Endothelial cell of umbilical vein (primary cell): Measurements from ENCODE around the gene HSFX2. TPM values are rescaled to one million over a fixed set of nuclear protein-coding genes. Genes with fewer than 3 reads are reported as not detected.
"Not testable (repeated sequence)": the region's sequence is repeated elsewhere in the genome, so short reads cannot be mapped to it uniquely, and the experiment has no call there.

Experiments
- Bru-seq: library from RNA; stranded (reverse); fragments of 400-500 nt; gene quantifications from one replicate; lab custom pipeline; 2021; lab: Mats Ljungman, UMichigan
- BruChase-seq, 2 experiments: library from RNA; stranded (reverse); fragments of 400-500 nt; gene quantifications; one replicate each; lab custom pipeline; 2021; lab: Mats Ljungman, UMichigan
- BruUV-seq: library from RNA; stranded (reverse); fragments of 400-500 nt; replicated peaks from 2 replicates; lab custom pipeline; 2021; lab: Mats Ljungman, UMichigan
- CTCF ChIA-PET: fragments of 300-600, 350-600 bp; sonication (Branson Sonifier 250); formaldehyde crosslinking; loops from one replicate; lab custom pipeline; 2021; ENCODE audit warnings: antibody characterized with exemption, inconsistent platforms; lab: Charles Lee
- POLR2A ChIA-PET: fragments of 300-600, 350-600 bp; sonication (Branson Sonifier 250); formaldehyde crosslinking; loops from one replicate; lab custom pipeline; 2021; ENCODE audit warnings: antibody characterized with exemption, inconsistent platforms; lab: Charles Lee
- DNase-seq: peaks from one replicate; pipeline ENCODE4 v3.0.0-alpha.2; 2011; ENCODE audit warnings: low read depth, low spot score
- FAIRE-seq: peaks from 2 replicates; lab custom pipeline; 2011; peaks lifted over from hg19 to GRCh38; lab: Jason Lieb, UNC
- H2AFZ ChIP-seq: 2 replicates; pipeline ENCODE4 v1.6.0; 2012; ENCODE audit warnings: low read depth, low read length, control low read depth, inconsistent platforms
- H3K27ac ChIP-seq: 2 replicates; pipeline ENCODE4 v1.5.1; 2011; ENCODE audit warnings: low read depth, mild to moderate bottlenecking, control low read depth, low read length, moderate library complexity; ENCODE audit not compliant: insufficient read depth
- H3K27me3 ChIP-seq, 2 experiments: 2 replicates each; pipeline versions ENCODE4 v1.6.0 to v1.6.1; 2011; ENCODE audit warnings: low read length in 2 of 2, mixed read lengths in 1 of 2; ENCODE audit not compliant: control insufficient read depth in 2 of 2, insufficient read depth in 2 of 2
- H3K36me3 ChIP-seq, 2 experiments: 2 replicates in 1 of 2; 3 replicates in 1 of 2; pipeline ENCODE4 v1.5.1; 2011; ENCODE audit warnings: low read length in 2 of 2, mild to moderate bottlenecking in 1 of 2, moderate library complexity in 1 of 2; ENCODE audit not compliant: control insufficient read depth in 2 of 2, insufficient read depth in 2 of 2; ENCODE audit errors: extremely low read depth in 1 of 2
- H3K4me1 ChIP-seq: 3 replicates; pipeline ENCODE4 v1.5.1; 2011; ENCODE audit warnings: mild to moderate bottlenecking, low read length; ENCODE audit not compliant: control insufficient read depth, insufficient read depth; ENCODE audit errors: extremely low read depth
- H3K4me2 ChIP-seq: 2 replicates; pipeline ENCODE4 v1.6.1; 2011; ENCODE audit warnings: low read length, control low read depth, mixed read lengths; ENCODE audit not compliant: insufficient read depth
- H3K4me3 ChIP-seq, 3 experiments: fragments of 200-600 bp in 1 of 3; sonication (generic), shearing (Covaris generic) in 1 of 3; replicated peaks in 1 of 3; 2 replicates each; pipeline ENCODE4 v1.5.1; 2011 to 2016; ENCODE audit warnings: control low read depth in 3 of 3, low read length in 3 of 3, mild to moderate bottlenecking in 2 of 3, inconsistent platforms in 1 of 3, low read depth in 1 of 3, moderate library complexity in 1 of 3; ENCODE audit not compliant: insufficient read depth in 1 of 3
- H3K79me2 ChIP-seq: 2 replicates; pipeline ENCODE4 v1.6.0; 2012; ENCODE audit warnings: low read length, inconsistent platforms; ENCODE audit not compliant: control insufficient read depth, insufficient read depth
- H3K9ac ChIP-seq: replicated peaks from 2 replicates; pipeline ENCODE3; 2011; ENCODE audit warnings: low read length, control low read depth; ENCODE audit not compliant: insufficient read depth; ENCODE audit errors: extremely low read depth
- H3K9me1 ChIP-seq: replicated peaks from 3 replicates; pipeline ENCODE4 v1.6.0; 2011; ENCODE audit warnings: mild to moderate bottlenecking, low read length; ENCODE audit not compliant: control insufficient read depth, insufficient read depth; ENCODE audit errors: extremely low read depth
- H3K9me3 ChIP-seq: replicated peaks from 2 replicates; pipeline ENCODE4 v1.5.1; 2012; ENCODE audit warnings: low read length, inconsistent platforms; ENCODE audit not compliant: control insufficient read depth, insufficient read depth
- H4K20me1 ChIP-seq: replicated peaks from 2 replicates; pipeline ENCODE3; 2011; ENCODE audit warnings: mild to moderate bottlenecking, low read length; ENCODE audit not compliant: control insufficient read depth, insufficient read depth; ENCODE audit errors: extremely low read depth
- CTCF ChIP-seq, 2 donors: IDR thresholded peaks; 1 replicate in 1 of 2; 2 replicates in 1 of 2; pipeline ENCODE4 v1.5.1; 2011; ENCODE audit warnings: low read length in 2 of 2, mild to moderate bottlenecking in 2 of 2, moderate library complexity in 2 of 2, control low read depth in 1 of 2, inconsistent platforms in 1 of 2, low read depth in 1 of 2; ENCODE audit not compliant: insufficient read depth in 1 of 2; ENCODE audit errors: extremely low read depth in 1 of 2
- FOS ChIP-seq: IDR thresholded peaks from 2 replicates; pipeline ENCODE4 v1.6.1; 2011; ENCODE audit warnings: mild to moderate bottlenecking, low read length, moderate library complexity, borderline replicate concordance; ENCODE audit not compliant: insufficient read depth
- GATA2 ChIP-seq: IDR thresholded peaks from 2 replicates; pipeline ENCODE4 v1.7.0; 2011; ENCODE audit warnings: low read depth, mild to moderate bottlenecking, moderate library complexity, mixed read lengths, low read length; ENCODE audit not compliant: insufficient read length, insufficient read depth
- JUN ChIP-seq: IDR thresholded peaks from 2 replicates; pipeline ENCODE4 v1.6.1; 2011; ENCODE audit warnings: borderline replicate concordance, low read depth; ENCODE audit not compliant: insufficient read length, insufficient read depth
- MAX ChIP-seq: IDR thresholded peaks from 2 replicates; pipeline ENCODE4 v1.6.1; 2011; ENCODE audit not compliant: insufficient read depth, insufficient read length
- MYC ChIP-seq: IDR thresholded peaks from one replicate; pipeline ENCODE4 v1.6.1; 2011; ENCODE audit warnings: mild to moderate bottlenecking, low read depth, low read length
- dilution Hi-C: fragments of 300-500 bp; cut with MboI; formaldehyde crosslinking; loops from one replicate; pipeline ENCODE4 v1.15.0; 2019; ENCODE audit warnings: low sequenced_read_pairs; ENCODE audit not compliant: extremely low pct_ligation_motif_present
- intact Hi-C: fragments of 100-400 bp; cut with micrococcal nuclease; formaldehyde crosslinking; loops from one replicate; pipeline ENCODE4 v1.10.0; 2022
- long read RNA-seq: library from polyadenylated mRNA; stranded (forward); transcript quantifications from one replicate; pipeline ENCODE4 v2.0.0, GENCODE V29; 2021
- polyA minus RNA-seq, 3 experiments: library from RNA; depleted of rRNA, polyadenylated mRNA; stranded (reverse); fragments of >200 nt; gene quantifications; 1 replicate in 1 of 3; 2 replicates in 2 of 3; pipeline ENCODE4 v1.2.3, GENCODE V29; 2011
- polyA plus RNA-seq, 4 experiments: library from polyadenylated mRNA; depleted of rRNA in 3 of 4; stranded (reverse) in 3 of 4; unstranded in 1 of 4; fragments of >200 nt; gene quantifications; 2 replicates each; pipeline versions ENCODE4 v1.2.1 to v1.2.3, GENCODE V29; 2011 to 2012; ENCODE audit warnings: missing spikeins in 1 of 4
- total RNA-seq: library from RNA; stranded (reverse); gene quantifications from 2 replicates; pipeline ENCODE4 v1.2.3, GENCODE V29; 2021

Gene HSFX2
- 0.55 TPM in 1 of 2 replicates, not detected in the other for total RNA-seq
- 0.11 and 0.86 TPM in 2 replicates for polyA plus RNA-seq
- 0.39 TPM in 1 of 2 replicates, not detected in the other for polyA plus RNA-seq (2011; cell fraction: cytosol; rRNA removed)
- 0.74 TPM in 1 of 2 replicates, not detected in the other for polyA plus RNA-seq (2011; cell fraction: nucleus; rRNA removed)
- polyA plus RNA-seq (2012): not detected in 2 replicates
- polyA minus RNA-seq: not detected in 2 replicates
- not detected for polyA minus RNA-seq (2011; cell fraction: cytosol; rRNA and poly(A)+ RNA removed)
- not detected in 2 replicates for polyA minus RNA-seq (2011; cell fraction: nucleus; rRNA and poly(A)+ RNA removed)
- Bru-seq, nascent RNA: not detected
- not detected for BruChase-seq, experiment 1, labeled RNA remaining after a 6-hour chase
- not detected for BruChase-seq, experiment 2, labeled RNA remaining after a 2-hour chase
- long read RNA-seq: 0 reads

GRCh38 chrX:149595214-149595613 is at the start of gene HSFX2:
Gene HSFX2, minus strand, starts transcription at chrX:149595314. Its CDS starts 614 bp downstream, at chrX:149594700.
- H3K4me1 ChIP-seq, H3K9me3 ChIP-seq, H3K9me1 ChIP-seq, H4K20me1 ChIP-seq, H3K36me3 ChIP-seq, H2AFZ ChIP-seq, dilution Hi-C loops, H3K9ac ChIP-seq, CTCF ChIA-PET, H3K27ac ChIP-seq, H3K4me3 ChIP-seq, H3K4me2 ChIP-seq, FAIRE-seq, POLR2A ChIA-PET, H3K27me3 ChIP-seq, H3K79me2 ChIP-seq, BruUV-seq, DNase-seq, intact Hi-C loops: not testable (repeated sequence)

- dilution Hi-C loops (no loop called here), intact Hi-C loops (no loop called here)
- H4K20me1 ChIP-seq: no peaks in the 10 kb centered on the region
- POLR2A ChIA-PET: no interaction called here
- no peaks in the 10 kb centered on the region for H3K36me3 ChIP-seq
- H3K27me3 ChIP-seq: no peaks in the 10 kb centered on the region
- H3K79me2 ChIP-seq: no peaks in the 10 kb centered on the region
- FAIRE-seq (no peak), DNase-seq (no peak)
- H3K4me2 ChIP-seq: no peak overlapping the region
- BruUV-seq: no TSS peak
- no peaks in the 10 kb centered on the region for H3K9me1 ChIP-seq
- no peaks in the 10 kb centered on the region for H3K4me1 ChIP-seq
- H3K27ac ChIP-seq: no peak overlapping the region
- no peaks in the 10 kb centered on the region for H3K9me3 ChIP-seq
- H3K4me3 ChIP-seq: no peak overlapping the region
- H2AFZ ChIP-seq: no peak overlapping the region
- TF ChIP-seq GATA2: no peak
- no peak for TF ChIP-seq CTCF (IDR thresholded peaks at IDR 0.05; ENCODE audit: extremely low read depth in 1 of 2, insufficient read depth in 1 of 2, low read depth in 1 of 2, low read length in 2 of 2)
- TF ChIP-seq JUN: no peak
- TF ChIP-seq MYC: no peak
- TF ChIP-seq MAX: no peak
- TF ChIP-seq FOS: no peak
- CTCF ChIA-PET: no interaction called here
- no peak overlapping the region for H3K9ac ChIP-seq
Observed at GRCh38 chrX:149643496-149643895, 48.4 kb upstream of the HSFX2 start.
